Sigmoid colon (tissue), 7 donors: ENCODE results near the gene CEACAM18. TPM values are rescaled to one million over a fixed set of nuclear protein-coding genes. Genes with fewer than 3 reads are reported as not detected.

Source experiments
- DNase-seq: peaks from one replicate; pipeline ENCODE4 v3.0.0-alpha.2; 2019
- H3K27ac ChIP-seq, 4 donors: fragments of 200-600 bp; sonication (generic); one replicate each; pipeline ENCODE4 v1.5.1; 2016 to 2019; ENCODE audit warnings: mild to moderate bottlenecking in 1 of 4
- H3K27me3 ChIP-seq, 3 donors: fragments of 200-600 bp; sonication (generic); one replicate each; pipeline ENCODE4 v1.5.1; 2019; ENCODE audit warnings: mild to moderate bottlenecking in 1 of 3
- H3K36me3 ChIP-seq, 4 donors: fragments of 200-600 bp; sonication (generic); one replicate each; pipeline ENCODE4 v1.5.1; 2016 to 2019
- H3K4me1 ChIP-seq, 4 donors: fragments of 200-600 bp; sonication (generic); one replicate each; pipeline ENCODE4 v1.5.1; 2017 to 2019
- H3K4me3 ChIP-seq, 4 donors: fragments of 200-600 bp; sonication (generic); one replicate each; pipeline ENCODE4 v1.5.1; 2017 to 2019; ENCODE audit warnings: mild to moderate bottlenecking in 2 of 4, moderate library complexity in 1 of 4
- H3K9me3 ChIP-seq, 4 donors: fragments of 200-600 bp in 3 of 4; sonication (generic) in 3 of 4; one replicate each; pipeline versions ENCODE4 v1.5.1 to v1.6.1; 2013 to 2019
- CTCF ChIP-seq, 4 experiments: fragments of 450-650 bp in 3 of 4; fragments of 200-600 bp in 1 of 4; IDR thresholded peaks; one replicate each; pipeline ENCODE4 v1.5.1; 2016 to 2019; ENCODE audit warnings: antibody characterized with exemption in 4 of 4, mild to moderate bottlenecking in 3 of 4, moderate library complexity in 2 of 4
- EP300 ChIP-seq, 4 donors: sonication (generic); formaldehyde crosslinking; IDR thresholded peaks; one replicate each; pipeline ENCODE4 v1.6.1; 2017; ENCODE audit warnings: antibody characterized with exemption in 4 of 4
- POLR2A ChIP-seq, 2 donors: fragments of 450-650 bp; IDR thresholded peaks; one replicate each; pipeline ENCODE4 v1.6.1; 2016; ENCODE audit warnings: antibody characterized with exemption in 2 of 2, mild to moderate bottlenecking in 2 of 2, moderate library complexity in 2 of 2
- POLR2AphosphoS5 ChIP-seq, 4 donors: sonication (generic); formaldehyde crosslinking; IDR thresholded peaks; one replicate each; pipeline ENCODE4 v1.6.1; 2017; ENCODE audit warnings: antibody characterized with exemption in 4 of 4
- WGBS, 2 donors: extraction: QIAGEN DNeasy Blood & Tissue Kit; methylation state at CpG; one replicate each; pipeline ENCODE4 v1.1.7; 2013; 5-methylcytosine and 5-hydroxymethylcytosine counted together
- intact Hi-C: fragments of 100-400 bp; cut with DNase I; formaldehyde crosslinking; loops from one replicate; pipeline ENCODE4 v1.15.1; 2023
- polyA plus RNA-seq, 3 donors: library from polyadenylated mRNA; stranded (reverse); fragments of 200-250 nt; gene quantifications; one replicate each; pipeline ENCODE4 v1.2.3, GENCODE V29; 2013
- total RNA-seq, 4 donors: library from RNA; depleted of rRNA; stranded (reverse); fragments of >200 nt; gene quantifications; one replicate each; pipeline ENCODE4 v1.1.0, GENCODE V29; 2016
- donor health status: healthy with polysubstance abuse.
- donor health status: Bipolar disorder and iron deficiency.
- donor health status: healthy.

CEACAM18 gene
- total and polyA plus RNA-seq, 7 donors, result not detected

- no peak overlapping the region for H3K27ac ChIP-seq
- no peaks in the 10 kb centered on the region for H3K9me3 ChIP-seq
- intact Hi-C loops, result no loop called here
- 61 to 68% methylated on average over 2 of the region's 2 CpGs for WGBS, 2 donors
- H3K36me3 ChIP-seq, result no peaks in the 10 kb centered on the region
- H3K4me1 ChIP-seq, result no peaks in the 10 kb centered on the region
- H3K27me3 ChIP-seq, result peaks cover 0 to 23% (median 7%) of the 10 kb centered on the region in 3 donors
- TF ChIP-seq POLR2AphosphoS5 (IDR thresholded peaks at IDR 0.05) (no peak), POLR2A (IDR thresholded peaks at IDR 0.05) (no peak), EP300 (IDR thresholded peaks at IDR 0.05) (no peak), CTCF (IDR thresholded peaks at IDR 0.05) (no peak)
- H3K4me3 ChIP-seq, result no peak overlapping the region
- no peak for DNase-seq
These were observed 43.4 kb downstream of the CEACAM18 start for GRCh38 chr19:51521781-51522180.

- intact Hi-C loops, result no loop called here
- Histone ChIP-seq H3K4me3 (no peak overlapping the region), H3K4me1 (no peaks in the 10 kb centered on the region), H3K27me3 (peaks cover 0 to 12% (median 0%) of the 10 kb centered on the region in 3 donors), H3K27ac (no peak overlapping the region), H3K9me3 (no peaks in the 10 kb centered on the region), H3K36me3 (no peaks in the 10 kb centered on the region)
- no peak for DNase-seq
- 70 to 78% methylated on average over 8 of the region's 8 CpGs for WGBS, 2 donors
- TF ChIP-seq EP300 (IDR thresholded peaks at IDR 0.05), result no peak
- TF ChIP-seq POLR2A (IDR thresholded peaks at IDR 0.05), result no peak
- no peak for TF ChIP-seq CTCF (IDR thresholded peaks at IDR 0.05)
- TF ChIP-seq POLR2AphosphoS5 (IDR thresholded peaks at IDR 0.05), result no peak
These were observed 46.4 kb downstream of the CEACAM18 start for GRCh38 chr19:51524666-51525264.

GRCh38 chr19:51525651-51526050, 47.3 kb downstream of the CEACAM18 start:
- H3K27me3 ChIP-seq, result peaks cover 0 to 9% (median 0%) of the 10 kb centered on the region in 3 donors
- no peak for DNase-seq
- TF ChIP-seq POLR2AphosphoS5 (IDR thresholded peaks at IDR 0.05) (no peak), CTCF (IDR thresholded peaks at IDR 0.05) (no peak), POLR2A (IDR thresholded peaks at IDR 0.05) (no peak), EP300 (IDR thresholded peaks at IDR 0.05) (no peak)
- H3K9me3 ChIP-seq, result no peaks in the 10 kb centered on the region
- no peaks in the 10 kb centered on the region for H3K36me3 ChIP-seq
- WGBS, 2 donors, result 48 to 52% methylated on average over 4 of the region's 4 CpGs
- no peak overlapping the region for H3K4me3 ChIP-seq
- intact Hi-C loops, result no loop called here
- H3K4me1 ChIP-seq, result no peaks in the 10 kb centered on the region
- H3K27ac ChIP-seq, result no peak overlapping the region

- no peaks in the 10 kb centered on the region for H3K4me1 ChIP-seq
- TF ChIP-seq EP300 (IDR thresholded peaks at IDR 0.05) (no peak), POLR2A (IDR thresholded peaks at IDR 0.05) (no peak), CTCF (IDR thresholded peaks at IDR 0.05) (no peak), POLR2AphosphoS5 (IDR thresholded peaks at IDR 0.05) (no peak)
- intact Hi-C loops, result no loop called here
- no peak overlapping the region for H3K27ac ChIP-seq
- no peak overlapping the region for H3K4me3 ChIP-seq
- H3K9me3 ChIP-seq, result no peaks in the 10 kb centered on the region
- H3K27me3 ChIP-seq, result peaks cover 0 to 13% (median 0%) of the 10 kb centered on the region in 3 donors
- no peaks in the 10 kb centered on the region for H3K36me3 ChIP-seq
- DNase-seq, result no peak
- 78 to 90% methylated on average over 2 of the region's 2 CpGs for WGBS, 2 donors
These were observed 51.0 kb downstream of the CEACAM18 start for GRCh38 chr19:51529301-51529700.

GRCh38 chr19:51530616-51531015, 52.3 kb downstream of the CEACAM18 start:
- Histone ChIP-seq H3K4me3 (no peak overlapping the region), H3K27ac (no peak overlapping the region), H3K4me1 (no peaks in the 10 kb centered on the region), H3K27me3 (peaks cover 0 to 8% (median 0%) of the 10 kb centered on the region in 3 donors), H3K9me3 (no peaks in the 10 kb centered on the region), H3K36me3 (no peaks in the 10 kb centered on the region)
- intact Hi-C loops, result no loop called here
- TF ChIP-seq POLR2AphosphoS5 (IDR thresholded peaks at IDR 0.05), result no peak
- no peak for TF ChIP-seq CTCF (IDR thresholded peaks at IDR 0.05)
- TF ChIP-seq EP300 (IDR thresholded peaks at IDR 0.05), result no peak
- TF ChIP-seq POLR2A (IDR thresholded peaks at IDR 0.05), result no peak
- no peak for DNase-seq
- 79 to 90% methylated on average over 8 of the region's 8 CpGs for WGBS, 2 donors
